ENCODE measurements around the gene GAD1. TPM values are rescaled to one million over a fixed set of nuclear protein-coding genes. Genes with fewer than 3 reads are reported as not detected.

The GAD1 gene
- total and polyA plus RNA-seq, 5 donors from 2014 or later, result not detected

DNA sequence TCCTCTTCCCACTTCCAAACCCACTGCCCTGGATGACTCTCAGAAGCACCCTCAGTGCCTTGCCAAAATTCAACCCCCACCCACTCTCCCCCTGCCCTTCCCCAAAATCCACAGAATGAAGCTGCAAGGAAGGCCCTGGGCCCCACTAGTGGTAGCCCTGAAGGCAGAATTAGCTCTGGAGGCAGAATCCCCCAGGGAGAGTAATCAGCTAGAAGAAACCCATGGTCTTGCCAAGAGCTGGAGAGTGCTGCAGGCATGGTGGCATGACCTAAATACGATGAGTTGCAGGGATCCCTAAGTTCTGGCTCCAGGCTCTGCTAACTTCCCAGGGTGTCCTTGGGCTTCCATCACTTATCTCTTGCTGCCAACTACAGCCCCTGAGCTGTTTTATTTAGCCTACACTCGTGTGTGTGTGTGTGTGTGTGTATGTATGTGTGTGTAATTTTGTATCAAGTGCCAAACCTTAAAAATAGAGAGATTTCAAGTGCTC, 7.9 kb downstream of the GAD1 start:
- Mint-ChIP-seq H3K4me1 (peaks cover 12 to 36% (median 15%) of the 10 kb centered on the region in 4 donors), H3K4me3 (no peak overlapping the region), H3K27ac (no peak overlapping the region), H3K9me3 (peaks cover 0 to 8% (median 0%) of the 10 kb centered on the region in 7 donors), H3K27me3 (peaks cover 66% of the 10 kb centered on the region), H3K36me3 (no peaks in the 10 kb centered on the region)
- H3K27ac ChIP-seq (ENCODE audit: insufficient read depth, low read length, poor library complexity, severe bottlenecking), result no peak overlapping the region
- DNase-seq (no peak), ATAC-seq (ENCODE audit: low read depth in 2 of 2) (no peak)
- H3K4me3 ChIP-seq (ENCODE audit: low read depth, low read length), result no peak overlapping the region
- no peaks in the 10 kb centered on the region for H3K9me3 ChIP-seq (ENCODE audit: control insufficient read depth in 2 of 2, low read length in 2 of 2)
- peaks cover 35% of the 10 kb centered on the region for H3K27me3 ChIP-seq (ENCODE audit: control insufficient read depth, insufficient read depth, low read length)
- peaks cover 34% of the 10 kb centered on the region for H3K4me1 ChIP-seq (ENCODE audit: control insufficient read depth, insufficient read depth, low read length, poor library complexity, severe bottlenecking)
- H3K36me3 ChIP-seq (ENCODE audit: control insufficient read depth, insufficient read depth, low read length), result no peaks in the 10 kb centered on the region

DNA sequence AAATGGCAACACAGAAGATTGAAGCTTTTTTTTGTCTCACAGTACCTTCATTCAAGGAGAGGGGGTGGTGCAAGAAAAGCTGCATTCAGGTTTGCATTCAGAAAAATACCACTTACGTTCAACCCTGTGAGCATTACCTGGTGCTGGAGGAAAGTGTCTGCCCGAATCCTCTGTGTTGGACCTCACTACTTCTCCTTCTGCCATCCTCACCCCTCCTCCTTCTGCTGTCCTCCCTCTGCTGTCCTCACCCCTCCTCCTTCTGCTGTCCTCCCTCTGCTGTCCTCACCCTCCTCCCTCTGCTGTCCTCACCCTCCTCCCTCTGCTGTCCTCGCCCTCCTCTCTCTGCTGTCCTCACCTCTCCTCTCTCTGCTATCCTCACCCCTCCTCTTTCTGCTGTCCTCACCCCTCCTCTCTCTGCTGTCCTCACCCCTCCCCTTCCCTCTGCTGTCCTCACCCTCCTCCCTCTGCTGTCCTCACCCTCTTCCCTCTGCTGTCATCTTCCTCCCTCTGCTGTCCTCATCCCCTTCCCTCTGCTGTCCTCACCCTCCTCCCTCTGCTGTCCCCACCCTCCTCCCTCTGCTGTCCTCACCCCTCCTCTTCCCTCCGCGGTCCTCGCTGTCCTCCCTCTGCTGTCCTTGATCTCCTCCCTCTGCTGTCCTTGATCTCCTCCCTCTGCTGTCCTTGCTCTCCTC, 11.3 kb downstream of the GAD1 start:
- no peak for ATAC-seq (ENCODE audit: low read depth in 2 of 2)
- no peaks in the 10 kb centered on the region for H3K36me3 Mint-ChIP-seq
- H3K27ac ChIP-seq (ENCODE audit: insufficient read depth, low read length, poor library complexity, severe bottlenecking), result no peak overlapping the region
- peaks cover 0 to 5% (median 1%) of the 10 kb centered on the region in 4 donors for H3K4me1 Mint-ChIP-seq
- H3K4me1 ChIP-seq (ENCODE audit: control insufficient read depth, insufficient read depth, low read length, poor library complexity, severe bottlenecking), result peaks cover under 1% of the 10 kb centered on the region
- no peak overlapping the region for H3K4me3 Mint-ChIP-seq
- no peak overlapping the region for H3K27ac Mint-ChIP-seq
- H3K27me3 Mint-ChIP-seq, result peaks cover 51% of the 10 kb centered on the region
- peaks cover 0 to 4% (median 0%) of the 10 kb centered on the region in 7 donors for H3K9me3 Mint-ChIP-seq
- no peak for DNase-seq
- H3K27me3 ChIP-seq (ENCODE audit: control insufficient read depth, insufficient read depth, low read length), result peaks cover 20% of the 10 kb centered on the region
- H3K4me3 ChIP-seq (ENCODE audit: low read depth, low read length), result no peak overlapping the region
- H3K9me3 ChIP-seq (ENCODE audit: control insufficient read depth in 2 of 2, low read length in 2 of 2), result no peaks in the 10 kb centered on the region
- H3K36me3 ChIP-seq (ENCODE audit: control insufficient read depth, insufficient read depth, low read length), result no peaks in the 10 kb centered on the region

DNA sequence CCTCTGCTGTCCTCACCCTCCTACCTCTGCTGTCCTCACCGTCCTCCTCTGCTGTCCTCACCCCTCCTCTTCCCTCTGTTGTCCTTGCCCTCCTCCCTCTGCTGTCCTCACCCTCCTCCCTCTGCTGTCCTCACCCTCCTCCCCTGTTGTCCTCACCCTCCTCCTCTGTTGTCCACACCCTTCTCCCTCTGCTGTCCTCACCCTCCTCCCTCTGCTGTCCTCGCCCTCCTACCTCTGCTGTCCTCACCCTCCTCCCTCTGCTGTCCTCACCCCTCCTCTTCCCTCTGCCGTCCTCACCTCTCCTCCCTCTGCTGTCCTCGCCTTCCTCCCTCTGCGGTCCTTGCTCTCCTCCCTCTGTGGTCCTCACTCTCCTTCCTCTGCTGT, 11.8 kb downstream of the GAD1 start:
- no peaks in the 10 kb centered on the region for H3K36me3 ChIP-seq (ENCODE audit: control insufficient read depth, insufficient read depth, low read length)
- Mint-ChIP-seq H3K27ac (peak overlapping the region in 1 of 3 donors; percentile 71), H3K9me3 (peaks cover 0 to 4% (median 0%) of the 10 kb centered on the region in 7 donors), H3K4me1 (peaks cover 0 to 2% (median 1%) of the 10 kb centered on the region in 4 donors), H3K36me3 (no peaks in the 10 kb centered on the region), H3K4me3 (no peak overlapping the region), H3K27me3 (peaks cover 56% of the 10 kb centered on the region)
- H3K4me3 ChIP-seq (ENCODE audit: low read depth, low read length), result no peak overlapping the region
- H3K4me1 ChIP-seq (ENCODE audit: control insufficient read depth, insufficient read depth, low read length, poor library complexity, severe bottlenecking), result no peaks in the 10 kb centered on the region
- no peak for DNase-seq
- no peak for ATAC-seq (ENCODE audit: low read depth in 2 of 2)
- H3K27ac ChIP-seq (ENCODE audit: insufficient read depth, low read length, poor library complexity, severe bottlenecking), result no peak overlapping the region
- H3K9me3 ChIP-seq (ENCODE audit: control insufficient read depth in 2 of 2, low read length in 2 of 2), result no peaks in the 10 kb centered on the region
- H3K27me3 ChIP-seq (ENCODE audit: control insufficient read depth, insufficient read depth, low read length), result peaks cover 20% of the 10 kb centered on the region

GRCh38 chr2:170829036-170829435, 12.3 kb downstream of the GAD1 start:
- Histone ChIP-seq H3K27me3 (ENCODE audit: control insufficient read depth, insufficient read depth, low read length) (peaks cover 17% of the 10 kb centered on the region), H3K4me3 (ENCODE audit: low read depth, low read length) (no peak overlapping the region), H3K36me3 (ENCODE audit: control insufficient read depth, insufficient read depth, low read length) (no peaks in the 10 kb centered on the region), H3K27ac (ENCODE audit: insufficient read depth, low read length, poor library complexity, severe bottlenecking) (no peak overlapping the region), H3K4me1 (ENCODE audit: control insufficient read depth, insufficient read depth, low read length, poor library complexity, severe bottlenecking) (no peaks in the 10 kb centered on the region), H3K9me3 (ENCODE audit: control insufficient read depth in 2 of 2, low read length in 2 of 2) (no peaks in the 10 kb centered on the region)
- H3K27ac Mint-ChIP-seq, result no peak overlapping the region
- no peaks in the 10 kb centered on the region for H3K36me3 Mint-ChIP-seq
- H3K9me3 Mint-ChIP-seq, result peaks cover 0 to 7% (median 0%) of the 10 kb centered on the region in 7 donors
- no peak overlapping the region for H3K4me3 Mint-ChIP-seq
- peaks cover 57% of the 10 kb centered on the region for H3K27me3 Mint-ChIP-seq
- H3K4me1 Mint-ChIP-seq, result peaks cover 0 to 2% (median 0%) of the 10 kb centered on the region in 4 donors
- ATAC-seq (ENCODE audit: low read depth in 2 of 2) (no peak), DNase-seq (no peak)

DNA sequence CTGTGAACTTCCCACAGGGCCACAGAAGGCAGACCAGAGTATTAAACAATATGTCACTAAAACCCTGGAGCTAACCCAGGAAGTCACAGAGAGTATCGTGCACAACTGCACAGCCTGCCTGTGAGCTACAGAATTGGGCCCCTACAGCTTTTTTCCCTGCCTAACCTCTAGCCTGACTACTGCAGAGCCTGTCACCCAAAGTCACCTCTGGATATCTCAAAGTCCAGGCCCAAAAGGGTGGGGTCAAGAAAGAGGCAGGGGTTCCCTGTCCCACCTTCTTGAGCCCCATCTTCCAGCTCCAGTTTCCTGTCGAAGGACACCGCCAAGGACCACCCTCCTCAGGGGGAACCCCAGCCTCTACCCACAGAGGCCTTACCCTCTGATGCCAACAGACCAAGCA, 13.5 kb downstream of the GAD1 start:
- no peaks in the 10 kb centered on the region for H3K4me1 ChIP-seq (ENCODE audit: control insufficient read depth, insufficient read depth, low read length, poor library complexity, severe bottlenecking)
- Mint-ChIP-seq H3K36me3 (no peaks in the 10 kb centered on the region), H3K9me3 (peaks cover 0 to 7% (median 0%) of the 10 kb centered on the region in 7 donors), H3K4me3 (no peak overlapping the region), H3K27me3 (peaks cover 51% of the 10 kb centered on the region), H3K27ac (no peak overlapping the region), H3K4me1 (no peaks in the 10 kb centered on the region)
- no peaks in the 10 kb centered on the region for H3K36me3 ChIP-seq (ENCODE audit: control insufficient read depth, insufficient read depth, low read length)
- no peak for ATAC-seq (ENCODE audit: low read depth in 2 of 2)
- no peak for DNase-seq
- no peak overlapping the region for H3K4me3 ChIP-seq (ENCODE audit: low read depth, low read length)
- H3K27ac ChIP-seq (ENCODE audit: insufficient read depth, low read length, poor library complexity, severe bottlenecking), result no peak overlapping the region
- no peaks in the 10 kb centered on the region for H3K9me3 ChIP-seq (ENCODE audit: control insufficient read depth in 2 of 2, low read length in 2 of 2)
- peaks cover 11% of the 10 kb centered on the region for H3K27me3 ChIP-seq (ENCODE audit: control insufficient read depth, insufficient read depth, low read length)

- no peak overlapping the region for H3K4me3 Mint-ChIP-seq
- H3K4me1 ChIP-seq (ENCODE audit: control insufficient read depth, insufficient read depth, low read length, poor library complexity, severe bottlenecking), result no peaks in the 10 kb centered on the region
- H3K9me3 ChIP-seq (ENCODE audit: control insufficient read depth in 2 of 2, low read length in 2 of 2), result no peaks in the 10 kb centered on the region
- H3K36me3 ChIP-seq (ENCODE audit: control insufficient read depth, insufficient read depth, low read length), result no peaks in the 10 kb centered on the region
- H3K27ac Mint-ChIP-seq, result no peak overlapping the region
- H3K27me3 ChIP-seq (ENCODE audit: control insufficient read depth, insufficient read depth, low read length), result peaks cover 8% of the 10 kb centered on the region
- H3K27ac ChIP-seq (ENCODE audit: insufficient read depth, low read length, poor library complexity, severe bottlenecking), result no peak overlapping the region
- peaks cover 45% of the 10 kb centered on the region for H3K27me3 Mint-ChIP-seq
- peaks cover 0 to 6% (median 0%) of the 10 kb centered on the region in 7 donors for H3K9me3 Mint-ChIP-seq
- no peak for DNase-seq
- H3K4me3 ChIP-seq (ENCODE audit: low read depth, low read length), result no peak overlapping the region
- ATAC-seq (ENCODE audit: low read depth in 2 of 2), result no peak
- H3K4me1 Mint-ChIP-seq, result no peaks in the 10 kb centered on the region
- H3K36me3 Mint-ChIP-seq, result no peaks in the 10 kb centered on the region
Observed at GRCh38 chr2:170831115-170831514, 14.4 kb downstream of the GAD1 start.

- Mint-ChIP-seq H3K9me3 (peaks cover 0 to 3% (median 0%) of the 10 kb centered on the region in 7 donors), H3K27me3 (peaks cover 46% of the 10 kb centered on the region), H3K4me3 (no peak overlapping the region)
Observed at GRCh38 chr2:170836027-170836426, 19.3 kb downstream of the GAD1 start.

DNA sequence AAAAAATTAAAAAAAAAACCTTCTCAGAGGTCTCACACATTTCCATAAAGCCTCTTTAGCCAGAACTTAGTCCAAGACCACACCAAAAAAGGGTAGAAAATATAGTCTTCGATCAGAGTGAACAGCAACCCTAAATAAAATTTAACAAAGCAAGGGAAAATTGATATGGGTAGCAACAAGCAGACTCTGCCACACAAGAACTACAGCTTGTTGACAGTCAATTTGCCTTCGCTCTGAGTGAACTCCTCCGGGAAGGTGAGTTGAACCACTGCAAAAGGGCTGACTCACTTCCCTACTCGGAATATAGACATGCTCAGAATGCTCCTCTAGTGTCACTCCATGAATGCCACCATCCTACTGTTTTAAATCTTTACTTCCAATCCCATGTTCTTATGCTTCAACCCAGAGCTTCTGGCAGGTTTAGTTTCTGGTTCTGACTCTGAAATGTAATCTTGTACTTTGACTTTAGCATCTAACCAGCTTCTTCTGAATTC, 24.1 kb downstream of the GAD1 start:
- no peaks in the 10 kb centered on the region for H3K9me3 ChIP-seq (ENCODE audit: control insufficient read depth in 2 of 2, low read length in 2 of 2)
- Mint-ChIP-seq H3K9me3 (peaks cover 0 to 2% (median 0%) of the 10 kb centered on the region in 7 donors), H3K27ac (no peak overlapping the region), H3K27me3 (peaks cover 44% of the 10 kb centered on the region), H3K4me1 (peaks cover 0 to 8% (median 4%) of the 10 kb centered on the region in 4 donors), H3K36me3 (no peaks in the 10 kb centered on the region), H3K4me3 (no peak overlapping the region)
- H3K36me3 ChIP-seq (ENCODE audit: control insufficient read depth, insufficient read depth, low read length), result no peaks in the 10 kb centered on the region
- peaks cover 23% of the 10 kb centered on the region for H3K27me3 ChIP-seq (ENCODE audit: control insufficient read depth, insufficient read depth, low read length)
- no peaks in the 10 kb centered on the region for H3K4me1 ChIP-seq (ENCODE audit: control insufficient read depth, insufficient read depth, low read length, poor library complexity, severe bottlenecking)
- DNase-seq (no peak), ATAC-seq (ENCODE audit: low read depth in 2 of 2) (no peak)
- H3K4me3 ChIP-seq (ENCODE audit: low read depth, low read length), result no peak overlapping the region
- H3K27ac ChIP-seq (ENCODE audit: insufficient read depth, low read length, poor library complexity, severe bottlenecking), result no peak overlapping the region

More at GRCh38 chr2:170836027-170836426, 19.3 kb downstream of the GAD1 start:
- Histone ChIP-seq H3K4me1 (ENCODE audit: control insufficient read depth, insufficient read depth, low read length, poor library complexity, severe bottlenecking) (no peaks in the 10 kb centered on the region), H3K27ac (ENCODE audit: insufficient read depth, low read length, poor library complexity, severe bottlenecking) (no peak overlapping the region), H3K9me3 (ENCODE audit: control insufficient read depth in 2 of 2, low read length in 2 of 2) (no peaks in the 10 kb centered on the region), H3K27me3 (ENCODE audit: control insufficient read depth, insufficient read depth, low read length) (peaks cover 13% of the 10 kb centered on the region), H3K4me3 (ENCODE audit: low read depth, low read length) (no peak overlapping the region), H3K36me3 (ENCODE audit: control insufficient read depth, insufficient read depth, low read length) (no peaks in the 10 kb centered on the region)
- no peak for DNase-seq
- no peak for ATAC-seq (ENCODE audit: low read depth in 2 of 2)
- Mint-ChIP-seq H3K27ac (no peak overlapping the region), H3K4me1 (no peaks in the 10 kb centered on the region), H3K36me3 (no peaks in the 10 kb centered on the region)
